HG03060 (cell line): ENCODE measurements around the gene FABP1.

Source experiments
- ATAC-seq: cut with Tn5 transposase; IDR thresholded peaks from one replicate; pipeline ENCODE4 v1.9.1; 2021; ENCODE audit warnings: low read depth, moderate number of reproducible peaks; ENCODE audit not compliant: unreplicated experiment

Gene FABP1

GRCh38 chr2:88127888-88128653, at the start of gene FABP1:
Gene FABP1 (minus strand): TSS chr2:88128062. CDS start chr2:88128017, 45 bp downstream.
- no peak for ATAC-seq

- ATAC-seq = no peak
Observed at GRCh38 chr2:88177556-88177955, 49.7 kb upstream of the FABP1 start.

GRCh38 chr2:88176352-88176984, 48.6 kb upstream of the FABP1 start:
- ATAC-seq = no peak

- ATAC-seq = no peak
Observed at GRCh38 chr2:88172882-88173281, 45.0 kb upstream of the FABP1 start.

GRCh38 chr2:88171966-88172365, 44.1 kb upstream of the FABP1 start:
- no peak for ATAC-seq

- no peak for ATAC-seq
Observed at GRCh38 chr2:88170472-88170892, 42.6 kb upstream of the FABP1 start.

GRCh38 chr2:88168386-88168785, 40.5 kb upstream of the FABP1 start:
- ATAC-seq = no peak

GRCh38 chr2:88167740-88168139, 39.9 kb upstream of the FABP1 start:
- no peak for ATAC-seq

- no peak for ATAC-seq
Observed at GRCh38 chr2:88165332-88166003, 37.6 kb upstream of the FABP1 start.

GRCh38 chr2:88161446-88162244, 33.8 kb upstream of the FABP1 start:
- no peak for ATAC-seq

GRCh38 chr2:88160517-88160916, 32.7 kb upstream of the FABP1 start:
- ATAC-seq = no peak

GRCh38 chr2:88159955-88160415, 32.1 kb upstream of the FABP1 start:
- ATAC-seq = no peak

- ATAC-seq = no peak
Observed at GRCh38 chr2:88159481-88159880, 31.6 kb upstream of the FABP1 start.

- no peak for ATAC-seq
Observed at GRCh38 chr2:88148929-88149438, 21.1 kb upstream of the FABP1 start.

- no peak for ATAC-seq
Observed at GRCh38 chr2:88147145-88147544, 19.3 kb upstream of the FABP1 start.

GRCh38 chr2:88146590-88146989, 18.7 kb upstream of the FABP1 start:
- ATAC-seq = no peak

GRCh38 chr2:88144914-88145497, 17.1 kb upstream of the FABP1 start:
- no peak for ATAC-seq

- ATAC-seq = no peak
Observed at GRCh38 chr2:88144271-88144670, 16.4 kb upstream of the FABP1 start.

GRCh38 chr2:88141952-88142351, 14.1 kb upstream of the FABP1 start:
- ATAC-seq = no peak

GRCh38 chr2:88139804-88140203, 11.9 kb upstream of the FABP1 start:
- ATAC-seq = no peak
